Left lobe of liver (tissue), 2 donors: Measurements from ENCODE around the gene TMEM184A. TPM values are rescaled to one million over a fixed set of nuclear protein-coding genes. Genes with fewer than 3 reads are reported as not detected.

Experiments used
- ATAC-seq: fragments of 200-7000 bp; cut with Tn5 transposase; one replicate; pipeline ENCODE4 v1.9.1; 2020; ENCODE audit warnings: mild to moderate bottlenecking, moderate library complexity
- DNase-seq: peaks from one replicate; pipeline ENCODE4 v3.0.0-alpha.2; 2020; ENCODE audit warnings: low spot score
- total RNA-seq: library from RNA; stranded (reverse); gene quantifications from one replicate; pipeline ENCODE4 v1.2.1, GENCODE V29; 2021
- donor health status: DM: no; HTN: no; CAD: no; lungs with moderate emphysema.
- donor health status: DM: no; HTN: yes; CAD: no.

The TMEM184A gene
- total RNA-seq, 1 donor from 2014 or later: 44.6 TPM

DNA sequence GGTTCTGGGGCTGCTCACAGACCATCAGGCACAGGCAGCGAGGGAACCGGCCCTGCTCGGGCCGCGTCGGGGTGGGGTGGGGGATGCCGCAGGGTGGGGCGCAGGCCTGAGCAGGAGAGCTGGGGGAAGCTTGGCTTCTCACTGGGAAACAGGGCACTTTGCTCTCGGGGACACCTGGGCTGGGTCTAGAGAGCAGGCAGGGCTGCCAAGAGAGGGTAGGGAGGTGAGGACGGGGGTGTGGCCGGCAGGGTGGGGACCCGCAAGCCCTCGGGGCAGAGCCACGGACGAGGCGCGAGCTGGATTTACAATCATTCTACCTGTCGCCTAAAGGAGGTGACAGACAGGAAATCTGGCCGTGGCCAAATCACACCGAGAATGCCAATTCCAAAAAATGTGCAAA lies 62.9 kb downstream of the TMEM184A start:
- no peak for DNase-seq
- ATAC-seq: no peak

DNA sequence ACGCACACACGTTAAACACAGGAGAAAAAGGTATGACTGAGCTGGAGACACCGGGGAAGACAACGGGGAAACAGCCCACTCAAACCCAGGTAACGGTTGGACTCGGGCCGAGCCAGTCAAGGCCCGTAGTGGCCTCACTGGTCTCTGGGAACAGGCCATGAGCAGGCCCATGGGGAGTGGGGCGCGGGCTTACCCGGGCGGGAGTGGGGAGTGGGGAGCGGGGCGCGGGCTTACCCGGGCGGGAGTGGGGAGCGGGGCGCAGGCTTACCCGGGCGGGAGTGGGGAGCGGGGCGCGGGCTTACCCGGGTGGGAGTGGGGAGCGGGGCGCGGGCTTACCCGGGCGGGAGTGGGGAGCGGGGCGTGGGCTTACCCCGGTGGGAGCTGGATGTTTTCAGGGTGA lies 63.4 kb downstream of the TMEM184A start:
- ATAC-seq (no peak), DNase-seq (no peak)

Other genes with a start within 250 kb of the TMEM184A start
- gene MICALL2, start 96.7 kb downstream of the TMEM184A start, total RNA-seq: 18.0 TPM
- 55.5 TPM for gene INTS1, start 51.8 kb downstream of the TMEM184A start, total RNA-seq
- gene MAFK, start 25.5 kb downstream of the TMEM184A start, total RNA-seq: 11.6 TPM
- gene PSMG3, start 13.8 kb upstream of the TMEM184A start, total RNA-seq: 10.7 TPM
- gene ELFN1, start 114.1 kb upstream of the TMEM184A start, total RNA-seq: 17.5 TPM